ENCODE data around the gene RAPGEF5.

Gene RAPGEF5

GRCh38 chr7:22166928-22167327 lies 190.0 kb downstream of the RAPGEF5 start:
- H3K4me3 ChIP-seq (ENCODE audit: control insufficient read depth, low read depth, low read length), result no peak overlapping the region
- no peak for TF ChIP-seq CTCF (conservative IDR thresholded peaks at IDR 0.05; ENCODE audit: control insufficient read depth, insufficient read depth, low read depth, low read length)
- no peak for DNase-seq (ENCODE audit: low read depth)

- DNase-seq (ENCODE audit: low read depth), result no peak
- no peak overlapping the region for H3K4me3 ChIP-seq (ENCODE audit: control insufficient read depth, low read depth, low read length)
- TF ChIP-seq CTCF (conservative IDR thresholded peaks at IDR 0.05; ENCODE audit: control insufficient read depth, insufficient read depth, low read depth, low read length), result no peak
Measured at GRCh38 chr7:22159341-22159740, 197.6 kb downstream of the RAPGEF5 start.

- no peak for DNase-seq (ENCODE audit: low read depth)
- no peak for TF ChIP-seq CTCF (conservative IDR thresholded peaks at IDR 0.05; ENCODE audit: control insufficient read depth, insufficient read depth, low read depth, low read length)
- no peak overlapping the region for H3K4me3 ChIP-seq (ENCODE audit: control insufficient read depth, low read depth, low read length)
Measured at GRCh38 chr7:22157552-22157951, 199.4 kb downstream of the RAPGEF5 start.

DNA sequence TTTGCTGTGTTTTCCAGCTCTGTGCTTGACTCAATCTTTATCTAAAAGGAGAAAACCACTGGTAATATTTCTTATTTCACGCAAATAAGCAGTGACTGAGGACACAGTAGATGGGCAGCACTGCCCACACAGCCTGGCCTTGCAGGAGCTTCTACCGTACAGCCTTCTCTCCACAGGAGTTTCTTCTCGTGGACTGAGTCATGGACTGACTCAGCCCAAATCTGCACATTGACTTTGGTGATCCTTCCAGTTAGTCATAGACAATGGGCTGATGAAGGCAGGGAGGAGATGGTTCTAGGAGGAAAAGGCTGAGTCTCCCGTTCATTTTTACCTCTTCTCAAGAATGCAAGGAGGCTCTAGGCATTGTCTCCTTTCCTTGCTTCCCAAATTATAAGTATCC lies 200.7 kb downstream of the RAPGEF5 start:
- peak; percentile 79 for DNase-seq (ENCODE audit: low read depth)
- no peak for TF ChIP-seq CTCF (conservative IDR thresholded peaks at IDR 0.05; ENCODE audit: control insufficient read depth, insufficient read depth, low read depth, low read length)
- no peak overlapping the region for H3K4me3 ChIP-seq (ENCODE audit: control insufficient read depth, low read depth, low read length)

DNA sequence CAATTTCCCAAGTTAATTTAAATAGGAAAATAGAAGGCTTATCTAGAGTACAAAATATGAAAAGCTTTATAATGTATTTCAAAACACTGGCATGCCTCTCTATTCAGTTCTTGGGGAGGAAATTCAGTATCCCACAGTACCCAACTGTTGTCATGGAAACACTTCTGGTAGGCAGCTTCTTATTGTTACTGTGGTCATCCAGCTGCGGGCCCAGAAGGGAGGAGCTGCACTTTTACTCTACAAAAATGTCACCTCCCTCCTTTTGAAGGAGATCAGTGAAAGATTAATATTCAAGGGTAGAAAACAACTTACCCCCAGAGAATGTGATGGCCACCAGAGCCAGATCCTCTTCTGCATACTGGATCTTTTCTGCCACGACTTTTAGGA lies 202.8 kb downstream of the RAPGEF5 start:
- no peak for DNase-seq (ENCODE audit: low read depth)

DNA sequence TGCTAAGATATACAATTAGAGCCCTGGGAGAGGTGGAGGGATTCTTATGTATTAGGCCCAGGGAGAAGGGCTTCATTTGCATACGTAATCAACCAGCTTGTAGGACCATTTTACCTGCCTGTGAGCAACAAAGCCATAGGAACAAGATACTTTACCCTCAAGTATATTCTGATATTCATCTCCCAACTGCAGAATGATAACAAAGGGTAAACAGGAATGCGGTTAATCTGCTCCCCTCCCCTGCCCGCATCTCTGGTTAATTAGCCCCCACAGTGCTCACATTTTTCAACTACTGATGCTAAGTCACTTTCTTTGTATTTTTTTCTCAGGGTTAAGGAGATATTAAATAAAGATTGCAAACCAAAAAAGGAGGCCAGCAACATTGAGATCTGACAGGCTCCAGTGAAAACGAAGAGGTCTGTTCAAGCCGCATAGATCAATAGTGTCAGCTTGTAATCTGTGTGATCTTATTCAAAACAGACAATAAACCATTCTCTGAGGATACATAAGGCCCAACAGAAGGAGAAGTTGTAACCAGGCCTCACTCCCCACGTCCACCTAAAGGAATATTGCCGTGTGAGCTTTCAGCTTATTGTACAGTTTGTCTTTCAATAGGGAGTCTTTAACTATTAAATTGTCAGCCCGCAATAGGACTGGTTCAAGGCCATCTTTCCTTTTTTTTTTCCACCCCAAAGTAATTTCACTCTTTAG lies 203.4 kb downstream of the RAPGEF5 start:
- DNase-seq (ENCODE audit: low read depth), result no peak
- TF ChIP-seq CTCF (conservative IDR thresholded peaks at IDR 0.05; ENCODE audit: control insufficient read depth, insufficient read depth, low read depth, low read length), result no peak
- H3K4me3 ChIP-seq (ENCODE audit: control insufficient read depth, low read depth, low read length), result no peak overlapping the region

More for the DNA sequence above, 202.8 kb downstream of the RAPGEF5 start:
- no peak overlapping the region for H3K4me3 ChIP-seq (ENCODE audit: control insufficient read depth, low read depth, low read length)
- TF ChIP-seq CTCF (conservative IDR thresholded peaks at IDR 0.05; ENCODE audit: control insufficient read depth, insufficient read depth, low read depth, low read length), result no peak

DNA sequence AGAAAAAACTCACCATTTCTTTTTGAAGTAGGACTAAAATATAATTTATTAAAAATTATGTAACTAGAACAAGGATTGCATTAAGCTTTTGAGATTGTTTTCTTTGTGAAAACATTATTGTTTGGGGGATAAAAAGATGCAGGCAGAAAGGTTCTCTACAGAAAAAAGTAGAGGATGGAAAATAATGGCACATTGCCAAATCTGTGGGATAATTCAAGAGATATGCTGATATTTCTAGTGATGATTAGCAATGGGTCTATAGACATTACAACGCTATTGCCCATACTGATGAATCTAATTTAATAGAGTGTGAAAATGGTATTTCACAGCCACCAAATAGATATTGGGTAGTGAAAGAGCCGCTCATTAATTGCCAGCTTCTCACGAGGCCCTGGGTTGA lies 204.3 kb downstream of the RAPGEF5 start:
- H3K4me3 ChIP-seq (ENCODE audit: control insufficient read depth, low read depth, low read length), result no peak overlapping the region
- no peak for TF ChIP-seq CTCF (conservative IDR thresholded peaks at IDR 0.05; ENCODE audit: control insufficient read depth, insufficient read depth, low read depth, low read length)
- no peak for DNase-seq (ENCODE audit: low read depth)
